ENCODE results near the gene SRGAP1. TPM values are rescaled to one million over a fixed set of nuclear protein-coding genes. Genes with fewer than 3 reads are reported as not detected.

Gene SRGAP1
- total and polyA plus RNA-seq, 2 of the 13 experiments (the other 11 are each of a cell fraction or from before 2014, with no cell fraction given), result 1.6 to 3.4 TPM

GRCh38 chr12:64194333-64195149 is 350.0 kb downstream of the SRGAP1 start:
- no TSS peak for BruUV-seq (replicated peaks)
- POLR2A ChIA-PET, result no interaction called here
- TF ChIP-seq MAFK (conservative IDR thresholded peaks at IDR 0.05 in 1 of 2, IDR thresholded peaks at IDR 0.05 in 1 of 2; ENCODE audit: low read length in 2 of 2), result no peak
- no peak for TF ChIP-seq ZNF235 (CRISPR knock-in tag; IDR thresholded peaks at IDR 0.05; ENCODE audit: borderline replicate concordance)
- TF ChIP-seq BORCS8-MEF2B (CRISPR knock-in tag; IDR thresholded peaks at IDR 0.05), result no peak
- TF ChIP-seq RCOR2 (CRISPR knock-in tag; IDR thresholded peaks at IDR 0.05), result no peak
- no peak for TF ChIP-seq ZBTB39 (CRISPR knock-in tag; IDR thresholded peaks at IDR 0.05)
- no peak for TF ChIP-seq HNRNPK (IDR thresholded peaks at IDR 0.05; ENCODE audit: low read depth, low read length, poor library complexity, severe bottlenecking)
- no peak for TF ChIP-seq SPEN (CRISPR knock-in tag; IDR thresholded peaks at IDR 0.05; ENCODE audit: low read depth)
- no peak for TF ChIP-seq ZNF296 (CRISPR knock-in tag; conservative IDR thresholded peaks at IDR 0.05)
- no peak for TF ChIP-seq NR0B2 (CRISPR knock-in tag; IDR thresholded peaks at IDR 0.05)
- no peak for TF ChIP-seq PITX1 (CRISPR knock-in tag; IDR thresholded peaks at IDR 0.05)
- TF ChIP-seq ZBTB26 (CRISPR knock-in tag; IDR thresholded peaks at IDR 0.05; ENCODE audit: borderline replicate concordance), result no peak
- no peak for TF ChIP-seq ARID4A (CRISPR knock-in tag; IDR thresholded peaks at IDR 0.05; ENCODE audit: borderline replicate concordance)
- no peak for TF ChIP-seq ZNF33A (CRISPR knock-in tag; IDR thresholded peaks at IDR 0.05; ENCODE audit: borderline replicate concordance)
- TF ChIP-seq RXRB (CRISPR knock-in tag; IDR thresholded peaks at IDR 0.05; ENCODE audit: borderline replicate concordance), result no peak
- no peak for TF ChIP-seq ZNF607 (CRISPR knock-in tag; IDR thresholded peaks at IDR 0.05; ENCODE audit: borderline replicate concordance)

More at GRCh38 chr12:64194333-64195149, 350.0 kb downstream of the SRGAP1 start:
- DNase-seq (ENCODE audit: low spot score) (no peak), ATAC-seq (no peak), FAIRE-seq (no peak)
- Histone ChIP-seq H3K27ac (ENCODE audit: extremely low read length, insufficient read depth, low read length) (no peak overlapping the region), H2AFZ (ENCODE audit: low read length) (no peak overlapping the region), H3K9me3 (ENCODE audit: low read length) (no peaks in the 10 kb centered on the region), H3K4me1 (ENCODE audit: insufficient read depth, low read length) (no peaks in the 10 kb centered on the region), H3K36me3 (replicated peaks in 1 of 2; ENCODE audit: control insufficient read depth in 1 of 2, insufficient read depth in 2 of 2, low read length in 2 of 2) (peaks cover 3 to 17% of the 10 kb centered on the region in 2 experiments; a peak in 4 of 5 replicates), H3K9ac (ENCODE audit: insufficient read depth, low read depth, low read length) (no peak overlapping the region), H4K20me1 (ENCODE audit: insufficient read depth, low read length) (no peaks in the 10 kb centered on the region), H3K4me3 (replicated peaks in 1 of 3; ENCODE audit: insufficient read depth in 1 of 3, low read depth in 2 of 3, low read length in 3 of 3) (no peak overlapping the region), H3K79me2 (ENCODE audit: insufficient read depth, low read length) (no peaks in the 10 kb centered on the region), H3K27me3 (ENCODE audit: control insufficient read depth in 1 of 2, insufficient read depth in 2 of 2, low read length in 2 of 2) (no peaks in the 10 kb centered on the region), H3K4me2 (ENCODE audit: low read depth, low read length) (no peak overlapping the region)
- intact Hi-C loops (cut with micrococcal nuclease; ENCODE audit: unreplicated experiment) (no loop called here), in situ Hi-C loops (cut with HindIII; ENCODE audit: extremely low pct_ligation_motif_present, low pct_unique_long_range_greater_than_20kb) (no loop called here)
- CTCF ChIA-PET (ENCODE audit: low intra/inter-chr PET ratio, low total read pairs), result no interaction called here
- WGBS (ENCODE audit: low lambda C conversion rate), result 95% methylated on average over 7 of the region's 7 CpGs
